Mucosa of descending colon (tissue), 3 donors: Measurements from ENCODE around the gene PKN2. TPM values are rescaled to one million over a fixed set of nuclear protein-coding genes. Genes with fewer than 3 reads are reported as not detected.
A peak's percentile ranks its signal among the peaks of the same experiment; 100 is the strongest.
"Not testable (repeated sequence)": the region's sequence is repeated elsewhere in the genome, so short reads cannot be mapped to it uniquely, and the experiment has no call there.

ENCODE experiments used
- ATAC-seq: fragments of 200-7000 bp; cut with Tn5 transposase; one replicate; pipeline ENCODE4 v1.9.1; 2020; ENCODE audit warnings: mild to moderate bottlenecking, moderate library complexity
- DNase-seq, 3 donors: peaks; one replicate each; pipeline ENCODE4 v3.0.0-alpha.2; 2020
- H3K36me3 ChIP-seq: fragments of 200-600 bp; one replicate; pipeline ENCODE4 v1.8.0; 2021; ENCODE audit warnings: low read depth, mild to moderate bottlenecking
- H3K4me1 ChIP-seq: fragments of 200-600 bp; one replicate; pipeline ENCODE4 v1.8.0; 2021; ENCODE audit warnings: low read depth, mild to moderate bottlenecking
- H3K4me3 ChIP-seq: fragments of 200-600 bp; one replicate; pipeline ENCODE4 v1.8.0; 2021; ENCODE audit warnings: mild to moderate bottlenecking
- H3K9me3 ChIP-seq: fragments of 200-600 bp; one replicate; pipeline ENCODE4 v1.8.0; 2021; ENCODE audit warnings: mild to moderate bottlenecking
- CTCF ChIP-seq: fragments of 200-600 bp; IDR thresholded peaks from one replicate; pipeline ENCODE4 v1.8.0; 2022; ENCODE audit warnings: antibody characterized with exemption, mild to moderate bottlenecking
- intact Hi-C, 2 donors: fragments of 100-400 bp; cut with DNase I in 1 of 2; cut with micrococcal nuclease in 1 of 2; formaldehyde crosslinking; loops; one replicate each; pipeline versions ENCODE4 v1.11.0 to v1.11.1; 2022; cut with DNase I, micrococcal nuclease
- total RNA-seq, 3 donors: library from RNA; stranded (reverse); fragmentation: NEBNext Ultra II Directional in 2 of 3; extraction: Animal tissue kit (Norgen Biotek cat#: 25700) in 2 of 3; gene quantifications; one replicate each; pipeline versions ENCODE4 v1.2.1 to v1.2.4, GENCODE V29; 2021 to 2023
- donor health status: DM: no; HTN: no; CAD: no; lungs with moderate emphysema.
- donor health status: DM: no; HTN: no; CAD: no.
- donor health status: DM: no; HTN: yes; CAD: no.

The PKN2 gene
- total RNA-seq, 3 donors from 2014 or later = 54.6 to 81.9 (median 58.0) TPM

- Histone ChIP-seq H3K9me3 (no peaks in the 10 kb centered on the region), H3K4me3 (no peak overlapping the region), H3K4me1 (peaks cover 4% of the 10 kb centered on the region), H3K36me3 (no peaks in the 10 kb centered on the region)
- intact Hi-C loops = no loop called here
- DNase-seq = no peak
- no peak for TF ChIP-seq CTCF
- no peak for ATAC-seq
These were observed 11.7 kb downstream of the PKN2 start for GRCh38 chr1:88695781-88696180.

DNA sequence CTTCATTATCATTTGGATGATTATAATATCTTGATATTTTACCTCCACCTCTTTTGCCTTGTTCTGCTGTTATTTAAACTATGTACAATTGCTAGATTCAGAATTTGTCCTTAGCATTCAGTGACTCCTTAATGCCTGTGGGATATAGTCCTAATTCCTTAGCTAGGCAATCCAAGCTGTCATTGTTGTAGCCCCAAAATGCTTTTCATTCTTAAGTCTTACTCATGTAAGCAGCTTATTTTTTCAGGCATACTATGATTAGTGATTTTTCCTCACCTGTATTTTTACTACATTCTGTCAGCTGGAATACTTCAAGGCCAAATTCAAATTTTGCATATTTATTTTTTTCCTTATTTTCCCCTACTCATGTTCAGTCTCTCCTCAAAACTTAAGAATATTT lies 13.4 kb downstream of the PKN2 start:
- Histone ChIP-seq H3K9me3 (no peaks in the 10 kb centered on the region), H3K4me3 (no peak overlapping the region), H3K36me3 (no peaks in the 10 kb centered on the region), H3K4me1 (peaks cover 13% of the 10 kb centered on the region)
- ATAC-seq (no peak), DNase-seq (no peak)
- intact Hi-C loops = no loop called here
- TF ChIP-seq CTCF = no peak

GRCh38 chr1:88698140-88698539 lies 14.1 kb downstream of the PKN2 start:
- no peak overlapping the region for H3K4me3 ChIP-seq
- no peaks in the 10 kb centered on the region for H3K36me3 ChIP-seq
- H3K9me3 ChIP-seq = no peaks in the 10 kb centered on the region
- peaks cover 13% of the 10 kb centered on the region for H3K4me1 ChIP-seq
- no peak for DNase-seq
- no peak for ATAC-seq
- intact Hi-C loops = no loop called here
- no peak for TF ChIP-seq CTCF

- no peaks in the 10 kb centered on the region for H3K9me3 ChIP-seq
- DNase-seq (no peak), ATAC-seq (no peak)
- TF ChIP-seq CTCF = no peak
- intact Hi-C loops = no loop called here
- peaks cover 13% of the 10 kb centered on the region for H3K4me1 ChIP-seq
- H3K4me3 ChIP-seq = no peak overlapping the region
- no peaks in the 10 kb centered on the region for H3K36me3 ChIP-seq
These were observed 14.7 kb downstream of the PKN2 start for GRCh38 chr1:88698764-88699163.

GRCh38 chr1:88700425-88701013 lies 16.4 kb downstream of the PKN2 start:
- no peak for DNase-seq
- no peak for ATAC-seq
- H3K9me3 ChIP-seq = no peaks in the 10 kb centered on the region
- no peaks in the 10 kb centered on the region for H3K36me3 ChIP-seq
- TF ChIP-seq CTCF = no peak
- no peak overlapping the region for H3K4me3 ChIP-seq
- intact Hi-C loops = no loop called here
- peaks cover 13% of the 10 kb centered on the region for H3K4me1 ChIP-seq

GRCh38 chr1:88701275-88701674 lies 17.2 kb downstream of the PKN2 start:
- H3K9me3 ChIP-seq = no peaks in the 10 kb centered on the region
- TF ChIP-seq CTCF = no peak
- no peak overlapping the region for H3K4me3 ChIP-seq
- no peaks in the 10 kb centered on the region for H3K36me3 ChIP-seq
- ATAC-seq (peak; percentile 75), DNase-seq (no peak)
- peaks cover 13% of the 10 kb centered on the region for H3K4me1 ChIP-seq
- intact Hi-C loops = no loop called here

DNA sequence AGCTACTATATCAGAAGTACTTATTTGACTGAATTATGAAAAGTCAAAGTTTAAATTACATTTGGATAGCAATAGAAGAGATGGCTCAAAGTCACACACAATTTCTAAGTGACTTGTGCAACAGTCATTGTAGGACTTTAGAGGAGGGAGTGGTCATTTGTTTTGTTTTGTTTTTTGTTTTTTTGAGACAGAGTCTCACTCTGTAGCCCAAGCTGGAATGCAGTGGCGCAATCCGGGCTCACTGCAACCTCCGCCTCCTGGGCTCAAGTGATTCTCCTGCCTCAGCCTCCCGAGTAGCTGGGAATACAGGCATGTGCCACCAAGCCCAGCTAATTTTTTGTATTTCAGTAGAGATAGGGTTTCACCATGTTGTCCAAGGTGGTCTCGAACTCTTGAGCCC lies 17.7 kb downstream of the PKN2 start:
- intact Hi-C loops, H3K4me3 ChIP-seq, H3K9me3 ChIP-seq, ATAC-seq, H3K36me3 ChIP-seq: not testable (repeated sequence)
- H3K4me1 ChIP-seq = peaks cover 13% of the 10 kb centered on the region
- DNase-seq = peak in 1 of 3 donors; percentile 52
